ENCODE measurements around the gene SERPINE1.
A peak's percentile ranks its signal among the peaks of the same experiment; 100 is the strongest.

SERPINE1 gene

DNA sequence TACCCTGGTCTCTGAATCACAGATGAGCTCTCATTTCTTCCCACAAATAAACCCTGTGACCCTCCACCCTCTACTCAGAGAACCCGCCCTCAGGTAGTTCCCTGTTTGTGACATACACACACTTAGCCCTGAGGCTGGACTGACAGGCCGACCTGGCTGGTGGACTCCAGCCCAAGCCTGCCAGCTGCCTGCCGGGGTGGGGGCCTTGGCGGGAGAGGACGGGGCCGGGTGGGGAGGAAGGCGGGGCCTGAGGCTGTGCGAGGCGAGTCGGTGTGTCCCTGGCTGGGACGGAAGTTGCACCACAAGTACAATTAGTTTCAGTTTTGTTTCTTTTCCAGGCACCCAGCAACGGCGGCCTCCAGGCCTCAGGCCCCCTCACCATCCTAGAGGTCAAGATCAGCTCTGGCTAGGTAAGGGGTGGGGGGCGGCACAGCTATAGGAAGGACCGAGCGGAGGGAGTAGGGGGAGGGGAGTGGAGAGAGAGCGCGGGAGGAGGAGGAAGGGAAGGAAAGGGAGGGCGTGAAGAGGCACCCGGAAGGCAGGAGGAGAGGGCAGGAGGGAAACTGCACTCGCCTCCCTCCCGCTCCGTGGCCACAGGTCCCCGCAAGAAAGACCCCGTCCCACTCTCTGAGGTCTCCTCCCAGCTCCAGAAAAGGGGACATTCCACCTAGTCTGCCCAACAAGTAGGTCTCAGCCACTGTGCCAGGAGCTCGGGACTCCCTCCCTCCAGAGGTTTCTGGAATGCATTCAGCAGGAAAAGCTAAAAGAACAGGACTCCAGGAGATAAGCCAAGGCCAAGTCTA lies 41.5 kb upstream of the SERPINE1 start, which contains the start of gene TRIM56:
Gene TRIM56, plus strand, starts transcription at position 320 of the 803 bp plus-strand sequence. CDS start 1,832 bp downstream, outside the sequence.
- TF ChIP-seq TAF1 (IDR thresholded peaks at IDR 0.05; ENCODE audit: borderline replicate concordance, insufficient read depth, low read length) (peak; percentile 61; the same call in 1 of the 2 replicates), FOXP2 (optimal IDR thresholded peaks at IDR 0.05; ENCODE audit: borderline replicate concordance, extremely low read depth, extremely low read length, insufficient read depth) (peak; percentile 60), REST (IDR thresholded peaks at IDR 0.05; ENCODE audit: insufficient read depth in 1 of 2, low read depth in 2 of 2, low read length in 2 of 2) (no peak), POLR2AphosphoS5 (IDR thresholded peaks at IDR 0.05; ENCODE audit: low read depth, low read length) (peak; percentile 54), SIN3A (IDR thresholded peaks at IDR 0.05; ENCODE audit: borderline replicate concordance, insufficient read depth, low read length) (no peak)

DNA sequence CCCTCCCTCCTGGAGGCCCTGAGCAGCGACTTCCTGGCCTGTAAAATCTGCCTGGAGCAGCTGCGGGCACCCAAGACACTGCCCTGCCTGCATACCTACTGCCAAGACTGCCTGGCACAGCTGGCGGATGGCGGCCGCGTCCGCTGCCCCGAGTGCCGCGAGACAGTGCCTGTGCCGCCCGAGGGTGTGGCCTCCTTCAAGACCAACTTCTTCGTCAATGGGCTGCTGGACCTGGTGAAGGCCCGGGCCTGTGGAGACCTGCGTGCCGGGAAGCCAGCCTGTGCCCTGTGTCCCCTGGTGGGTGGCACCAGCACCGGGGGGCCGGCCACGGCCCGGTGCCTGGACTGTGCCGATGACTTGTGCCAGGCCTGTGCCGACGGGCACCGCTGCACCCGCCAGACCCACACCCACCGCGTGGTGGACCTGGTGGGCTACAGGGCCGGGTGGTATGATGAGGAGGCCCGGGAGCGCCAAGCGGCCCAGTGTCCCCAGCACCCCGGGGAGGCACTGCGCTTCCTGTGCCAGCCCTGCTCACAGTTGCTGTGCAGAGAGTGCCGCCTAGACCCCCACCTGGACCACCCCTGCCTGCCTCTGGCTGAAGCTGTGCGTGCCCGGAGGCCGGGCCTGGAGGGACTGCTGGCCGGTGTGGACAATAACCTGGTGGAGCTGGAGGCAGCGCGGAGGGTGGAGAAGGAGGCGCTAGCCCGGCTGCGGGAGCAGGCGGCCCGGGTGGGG lies 39.4 kb upstream of the SERPINE1 start:
- TF ChIP-seq TAF1 (IDR thresholded peaks at IDR 0.05; ENCODE audit: borderline replicate concordance, insufficient read depth, low read length): no peak
- no peak for TF ChIP-seq FOXP2 (optimal IDR thresholded peaks at IDR 0.05; ENCODE audit: borderline replicate concordance, extremely low read depth, extremely low read length, insufficient read depth)
- TF ChIP-seq REST (IDR thresholded peaks at IDR 0.05; ENCODE audit: insufficient read depth in 1 of 2, low read depth in 2 of 2, low read length in 2 of 2): no peak
- no peak for TF ChIP-seq POLR2AphosphoS5 (IDR thresholded peaks at IDR 0.05; ENCODE audit: low read depth, low read length)
- TF ChIP-seq SIN3A (IDR thresholded peaks at IDR 0.05; ENCODE audit: borderline replicate concordance, insufficient read depth, low read length): no peak

GRCh38 chr7:101088069-101088425 lies 38.9 kb upstream of the SERPINE1 start:
- TF ChIP-seq REST (IDR thresholded peaks at IDR 0.05; ENCODE audit: insufficient read depth in 1 of 2, low read depth in 2 of 2, low read length in 2 of 2) (no peak), SIN3A (IDR thresholded peaks at IDR 0.05; ENCODE audit: borderline replicate concordance, insufficient read depth, low read length) (no peak), FOXP2 (optimal IDR thresholded peaks at IDR 0.05; ENCODE audit: borderline replicate concordance, extremely low read depth, extremely low read length, insufficient read depth) (no peak), POLR2AphosphoS5 (IDR thresholded peaks at IDR 0.05; ENCODE audit: low read depth, low read length) (no peak), TAF1 (IDR thresholded peaks at IDR 0.05; ENCODE audit: borderline replicate concordance, insufficient read depth, low read length) (no peak)

DNA sequence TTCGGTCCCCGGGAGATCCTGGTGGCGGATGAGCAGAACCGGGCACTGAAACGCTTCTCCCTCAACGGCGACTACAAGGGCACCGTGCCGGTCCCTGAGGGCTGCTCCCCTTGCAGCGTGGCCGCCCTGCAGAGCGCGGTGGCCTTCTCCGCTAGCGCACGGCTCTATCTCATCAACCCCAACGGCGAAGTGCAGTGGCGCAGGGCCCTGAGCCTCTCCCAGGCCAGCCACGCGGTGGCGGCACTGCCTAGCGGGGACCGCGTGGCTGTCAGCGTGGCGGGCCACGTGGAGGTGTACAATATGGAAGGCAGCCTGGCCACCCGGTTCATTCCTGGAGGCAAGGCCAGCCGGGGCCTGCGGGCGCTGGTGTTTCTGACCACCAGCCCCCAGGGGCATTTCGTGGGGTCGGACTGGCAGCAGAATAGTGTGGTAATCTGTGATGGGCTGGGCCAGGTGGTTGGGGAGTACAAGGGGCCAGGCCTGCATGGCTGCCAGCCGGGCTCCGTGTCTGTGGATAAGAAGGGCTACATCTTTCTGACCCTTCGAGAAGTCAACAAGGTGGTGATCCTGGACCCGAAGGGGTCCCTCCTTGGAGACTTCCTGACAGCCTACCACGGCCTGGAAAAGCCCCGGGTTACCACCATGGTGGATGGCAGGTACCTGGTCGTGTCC lies 37.9 kb upstream of the SERPINE1 start:
- TF ChIP-seq FOXP2 (optimal IDR thresholded peaks at IDR 0.05; ENCODE audit: borderline replicate concordance, extremely low read depth, extremely low read length, insufficient read depth) (no peak), TAF1 (IDR thresholded peaks at IDR 0.05; ENCODE audit: borderline replicate concordance, insufficient read depth, low read length) (no peak), SIN3A (IDR thresholded peaks at IDR 0.05; ENCODE audit: borderline replicate concordance, insufficient read depth, low read length) (no peak), POLR2AphosphoS5 (IDR thresholded peaks at IDR 0.05; ENCODE audit: low read depth, low read length) (no peak), REST (IDR thresholded peaks at IDR 0.05; ENCODE audit: insufficient read depth in 1 of 2, low read depth in 2 of 2, low read length in 2 of 2) (no peak)
